Body of pancreas (tissue), 4 donors: ENCODE measurements around the gene ZNF212.

Source experiments
- POLR2A ChIP-seq, 3 donors: fragments of 450-650 bp; IDR thresholded peaks; one replicate each; pipeline ENCODE4 v1.6.1; 2016; ENCODE audit warnings: antibody characterized with exemption in 3 of 3, mild to moderate bottlenecking in 2 of 3
- TF ChIP-seq, protein P1 (sequence below), 7 experiments: fragments of 450-650 bp in 4 of 7; fragments of 200-600 bp in 3 of 7; sonication (generic) in 3 of 7; IDR thresholded peaks; one replicate each; pipeline ENCODE4 v1.5.1; 2016 to 2019; ENCODE audit warnings: antibody characterized with exemption in 7 of 7

GRCh38 chr7:149267733-149268132 lies 28.3 kb downstream of the ZNF212 start:
- TF ChIP-seq, protein P1, sequence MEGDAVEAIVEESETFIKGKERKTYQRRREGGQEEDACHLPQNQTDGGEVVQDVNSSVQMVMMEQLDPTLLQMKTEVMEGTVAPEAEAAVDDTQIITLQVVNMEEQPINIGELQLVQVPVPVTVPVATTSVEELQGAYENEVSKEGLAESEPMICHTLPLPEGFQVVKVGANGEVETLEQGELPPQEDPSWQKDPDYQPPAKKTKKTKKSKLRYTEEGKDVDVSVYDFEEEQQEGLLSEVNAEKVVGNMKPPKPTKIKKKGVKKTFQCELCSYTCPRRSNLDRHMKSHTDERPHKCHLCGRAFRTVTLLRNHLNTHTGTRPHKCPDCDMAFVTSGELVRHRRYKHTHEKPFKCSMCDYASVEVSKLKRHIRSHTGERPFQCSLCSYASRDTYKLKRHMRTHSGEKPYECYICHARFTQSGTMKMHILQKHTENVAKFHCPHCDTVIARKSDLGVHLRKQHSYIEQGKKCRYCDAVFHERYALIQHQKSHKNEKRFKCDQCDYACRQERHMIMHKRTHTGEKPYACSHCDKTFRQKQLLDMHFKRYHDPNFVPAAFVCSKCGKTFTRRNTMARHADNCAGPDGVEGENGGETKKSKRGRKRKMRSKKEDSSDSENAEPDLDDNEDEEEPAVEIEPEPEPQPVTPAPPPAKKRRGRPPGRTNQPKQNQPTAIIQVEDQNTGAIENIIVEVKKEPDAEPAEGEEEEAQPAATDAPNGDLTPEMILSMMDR (IDR thresholded peaks at IDR 0.05), result no peak
- no peak for TF ChIP-seq POLR2A (IDR thresholded peaks at IDR 0.05)
